Measurements from ENCODE around the gene DSPP. TPM values are rescaled to one million over a fixed set of nuclear protein-coding genes. Genes with fewer than 3 reads are reported as not detected.

The DSPP gene
- total and polyA plus RNA-seq, 2 donors from 2014 or later = not detected

- H3K4me1 ChIP-seq (ENCODE audit: control insufficient read depth in 2 of 3, insufficient read depth in 2 of 3, low read depth in 1 of 3, low read length in 3 of 3) = no peaks in the 10 kb centered on the region
- H3K36me3 ChIP-seq (ENCODE audit: control insufficient read depth in 2 of 3, insufficient read depth in 3 of 3, low read length in 3 of 3) = no peaks in the 10 kb centered on the region
- no peak for FAIRE-seq
- intact Hi-C loops (cut with DNase I) = no loop called here
- H3K4me3 ChIP-seq (ENCODE audit: low read length in 3 of 3) = no peak overlapping the region
- no peak for TF ChIP-seq CTCF (IDR thresholded peaks at IDR 0.05; ENCODE audit: borderline replicate concordance, extremely low read depth, insufficient read depth)
- no peaks in the 10 kb centered on the region for H3K27me3 ChIP-seq (ENCODE audit: control insufficient read depth, insufficient read depth, low read length)
- no peak overlapping the region for H3K9ac ChIP-seq (ENCODE audit: low read length in 3 of 3)
- no peak for DNase-seq
- no peak overlapping the region for H3K27ac ChIP-seq (ENCODE audit: low read depth in 2 of 2, low read length in 2 of 2)
- no peaks in the 10 kb centered on the region for H3K9me3 ChIP-seq (ENCODE audit: control insufficient read depth in 2 of 3, insufficient read depth in 1 of 3, low read length in 3 of 3)
Measured at GRCh38 chr4:87614292-87614890, 6.1 kb downstream of the DSPP start.

GRCh38 chr4:87616268-87616667 lies 7.9 kb downstream of the DSPP start:
- no peak for FAIRE-seq
- H3K36me3 ChIP-seq (ENCODE audit: control insufficient read depth in 2 of 3, insufficient read depth in 3 of 3, low read length in 3 of 3) = no peaks in the 10 kb centered on the region
- no peak overlapping the region for H3K9ac ChIP-seq (ENCODE audit: low read length in 3 of 3)
- no peak for TF ChIP-seq CTCF (IDR thresholded peaks at IDR 0.05; ENCODE audit: borderline replicate concordance, extremely low read depth, insufficient read depth)
- no peak overlapping the region for H3K4me3 ChIP-seq (ENCODE audit: low read length in 3 of 3)
- H3K9me3 ChIP-seq (ENCODE audit: control insufficient read depth in 2 of 3, insufficient read depth in 1 of 3, low read length in 3 of 3) = no peaks in the 10 kb centered on the region
- intact Hi-C loops (cut with DNase I) = no loop called here
- no peaks in the 10 kb centered on the region for H3K4me1 ChIP-seq (ENCODE audit: control insufficient read depth in 2 of 3, insufficient read depth in 2 of 3, low read depth in 1 of 3, low read length in 3 of 3)
- H3K27me3 ChIP-seq (ENCODE audit: control insufficient read depth, insufficient read depth, low read length) = no peaks in the 10 kb centered on the region
- H3K27ac ChIP-seq (ENCODE audit: low read depth in 2 of 2, low read length in 2 of 2) = no peak overlapping the region
- no peak for DNase-seq

GRCh38 chr4:87620086-87620485 lies 11.8 kb downstream of the DSPP start:
- TF ChIP-seq CTCF (IDR thresholded peaks at IDR 0.05; ENCODE audit: borderline replicate concordance, extremely low read depth, insufficient read depth) = no peak
- H3K9ac ChIP-seq (ENCODE audit: low read length in 3 of 3) = no peak overlapping the region
- intact Hi-C loops (cut with DNase I) = no loop called here
- no peaks in the 10 kb centered on the region for H3K36me3 ChIP-seq (ENCODE audit: control insufficient read depth in 2 of 3, insufficient read depth in 3 of 3, low read length in 3 of 3)
- no peak overlapping the region for H3K4me3 ChIP-seq (ENCODE audit: low read length in 3 of 3)
- H3K27me3 ChIP-seq (ENCODE audit: control insufficient read depth, insufficient read depth, low read length) = no peaks in the 10 kb centered on the region
- no peaks in the 10 kb centered on the region for H3K9me3 ChIP-seq (ENCODE audit: control insufficient read depth in 2 of 3, insufficient read depth in 1 of 3, low read length in 3 of 3)
- FAIRE-seq (no peak), DNase-seq (no peak)
- no peaks in the 10 kb centered on the region for H3K4me1 ChIP-seq (ENCODE audit: control insufficient read depth in 2 of 3, insufficient read depth in 2 of 3, low read depth in 1 of 3, low read length in 3 of 3)
- H3K27ac ChIP-seq (ENCODE audit: low read depth in 2 of 2, low read length in 2 of 2) = no peak overlapping the region

- no peak overlapping the region for H3K9ac ChIP-seq (ENCODE audit: low read length in 3 of 3)
- TF ChIP-seq CTCF (IDR thresholded peaks at IDR 0.05; ENCODE audit: borderline replicate concordance, extremely low read depth, insufficient read depth) = no peak
- intact Hi-C loops (cut with DNase I) = no loop called here
- no peaks in the 10 kb centered on the region for H3K9me3 ChIP-seq (ENCODE audit: control insufficient read depth in 2 of 3, insufficient read depth in 1 of 3, low read length in 3 of 3)
- H3K27me3 ChIP-seq (ENCODE audit: control insufficient read depth, insufficient read depth, low read length) = no peaks in the 10 kb centered on the region
- H3K36me3 ChIP-seq (ENCODE audit: control insufficient read depth in 2 of 3, insufficient read depth in 3 of 3, low read length in 3 of 3) = no peaks in the 10 kb centered on the region
- no peak for FAIRE-seq
- no peak for DNase-seq
- H3K4me1 ChIP-seq (ENCODE audit: control insufficient read depth in 2 of 3, insufficient read depth in 2 of 3, low read depth in 1 of 3, low read length in 3 of 3) = no peaks in the 10 kb centered on the region
- H3K4me3 ChIP-seq (ENCODE audit: low read length in 3 of 3) = no peak overlapping the region
- H3K27ac ChIP-seq (ENCODE audit: low read depth in 2 of 2, low read length in 2 of 2) = no peak overlapping the region
Measured at GRCh38 chr4:87620491-87620890, 12.2 kb downstream of the DSPP start.

All from kidney (tissue), 14 donors.